ENCODE measurements around the gene ARHGEF19. TPM values are rescaled to one million over a fixed set of nuclear protein-coding genes. Genes with fewer than 3 reads are reported as not detected.

ARHGEF19 gene
- total and polyA plus RNA-seq, 8 donors: 5.0 to 17.1 (median 9.7) TPM

DNA sequence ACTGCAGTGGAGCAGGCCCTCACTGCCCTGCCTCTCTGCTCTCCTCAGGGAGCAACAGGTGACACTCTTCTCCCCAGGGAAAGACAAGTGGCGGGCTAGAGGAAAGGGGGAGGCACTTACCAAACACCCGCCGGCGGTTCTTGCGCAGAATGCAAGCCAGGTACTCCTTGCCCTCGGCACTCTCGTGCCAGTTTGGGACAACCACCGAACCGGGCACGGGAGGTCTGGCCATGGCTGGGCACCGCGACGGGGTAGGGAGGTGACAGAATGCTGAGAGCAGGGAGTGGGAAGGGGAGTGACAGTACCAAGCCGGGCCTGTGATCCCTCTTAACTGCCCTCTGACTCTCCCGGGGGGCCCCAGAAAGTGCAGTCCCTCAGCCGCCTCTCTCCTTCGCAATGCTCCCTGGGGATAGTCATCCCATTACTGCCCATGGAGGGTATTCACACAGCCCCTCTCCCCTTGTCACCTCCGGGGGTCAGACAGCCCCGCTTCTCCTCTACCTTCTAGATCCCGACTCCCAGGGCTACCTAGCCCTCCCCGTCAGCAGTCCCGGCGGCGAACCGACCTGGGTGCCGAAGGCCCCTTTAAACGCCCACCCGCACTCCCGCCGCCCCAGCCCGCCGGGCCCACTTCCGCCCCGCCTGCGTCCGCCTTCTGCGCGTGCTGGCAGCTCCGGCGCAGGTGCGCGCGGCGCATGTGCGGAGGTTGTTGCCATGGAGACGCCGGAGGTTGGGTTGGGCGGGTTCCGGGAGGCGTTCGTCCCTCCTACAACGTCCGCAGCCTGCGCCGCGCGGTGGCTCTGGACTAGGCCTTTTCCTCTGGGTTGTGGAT lies 24.3 kb upstream of the ARHGEF19 start, which contains the start of gene CPLANE2:
CPLANE2 (minus strand) TSS at position 673 of the 832 bp plus-strand sequence; CDS start at position 232, 441 bp downstream.
- intact Hi-C loops (cut with DNase I): no loop called here
- DNase-seq: peak; percentile 95 to 99 (median 97)
- Histone ChIP-seq H3K4me1 (peaks cover 0 to 15% (median 12%) of the 10 kb centered on the region in 3 donors), H3K36me3 (no peaks in the 10 kb centered on the region), H3K27me3 (no peaks in the 10 kb centered on the region), H3K9me3 (no peaks in the 10 kb centered on the region), H3K27ac (peak within 1 kb of the TSS; percentile 68 to 92 (median 90)), H3K4me3 (peak within 1 kb of the TSS; percentile 51 to 69 (median 62))
- WGBS, 2 donors: 0 to 1% methylated on average over 53 to 57 of the region's 57 CpGs
- no peak for FAIRE-seq
- ATAC-seq: peak; percentile 94 to 97 (median 97)
- TF ChIP-seq, protein P1, sequence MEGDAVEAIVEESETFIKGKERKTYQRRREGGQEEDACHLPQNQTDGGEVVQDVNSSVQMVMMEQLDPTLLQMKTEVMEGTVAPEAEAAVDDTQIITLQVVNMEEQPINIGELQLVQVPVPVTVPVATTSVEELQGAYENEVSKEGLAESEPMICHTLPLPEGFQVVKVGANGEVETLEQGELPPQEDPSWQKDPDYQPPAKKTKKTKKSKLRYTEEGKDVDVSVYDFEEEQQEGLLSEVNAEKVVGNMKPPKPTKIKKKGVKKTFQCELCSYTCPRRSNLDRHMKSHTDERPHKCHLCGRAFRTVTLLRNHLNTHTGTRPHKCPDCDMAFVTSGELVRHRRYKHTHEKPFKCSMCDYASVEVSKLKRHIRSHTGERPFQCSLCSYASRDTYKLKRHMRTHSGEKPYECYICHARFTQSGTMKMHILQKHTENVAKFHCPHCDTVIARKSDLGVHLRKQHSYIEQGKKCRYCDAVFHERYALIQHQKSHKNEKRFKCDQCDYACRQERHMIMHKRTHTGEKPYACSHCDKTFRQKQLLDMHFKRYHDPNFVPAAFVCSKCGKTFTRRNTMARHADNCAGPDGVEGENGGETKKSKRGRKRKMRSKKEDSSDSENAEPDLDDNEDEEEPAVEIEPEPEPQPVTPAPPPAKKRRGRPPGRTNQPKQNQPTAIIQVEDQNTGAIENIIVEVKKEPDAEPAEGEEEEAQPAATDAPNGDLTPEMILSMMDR (IDR thresholded peaks at IDR 0.05): no peak

DNA sequence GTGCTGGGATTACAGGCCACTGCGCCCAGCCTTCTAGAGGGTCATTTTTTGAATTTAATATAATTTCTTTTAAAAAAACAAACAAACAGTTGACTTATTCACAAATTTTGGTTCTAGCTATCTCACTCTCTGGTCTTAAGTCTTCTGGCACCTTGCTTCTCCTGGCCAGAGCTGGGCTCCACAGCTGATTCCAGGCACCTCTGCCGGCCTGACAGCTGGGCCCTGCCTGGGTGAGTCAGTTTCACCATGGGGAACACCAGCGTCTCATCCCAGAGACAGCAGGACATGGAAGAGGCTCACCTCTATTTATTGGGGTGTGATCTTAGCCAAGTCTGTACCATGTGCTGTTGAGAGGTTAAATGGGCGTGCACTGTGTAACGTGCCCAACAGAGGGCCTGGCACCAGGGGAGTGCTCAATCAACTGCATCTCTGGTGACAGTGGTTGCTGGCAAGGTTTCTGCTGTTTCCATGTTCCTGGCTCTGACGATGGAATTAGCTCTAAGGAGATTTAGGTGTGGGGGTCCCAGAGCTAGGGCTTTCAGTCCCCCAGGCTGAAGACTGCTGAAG lies 23.6 kb upstream of the ARHGEF19 start:
- intact Hi-C loops (cut with DNase I): no loop called here
- TF ChIP-seq, protein P1 (IDR thresholded peaks at IDR 0.05): peak in 1 of 4 donors; percentile 14
- DNase-seq (peak in 3 of 6 donors; percentile 41 to 56 (median 56)), FAIRE-seq (no peak), ATAC-seq (peak; percentile 56 to 70 (median 66))
- H3K9me3 ChIP-seq: no peaks in the 10 kb centered on the region
- peak overlapping the region; percentile 68 to 92 (median 90) for H3K27ac ChIP-seq
- peak overlapping the region in 3 of 4 donors; percentile 51 to 69 (median 63) for H3K4me3 ChIP-seq
- H3K27me3 ChIP-seq: no peaks in the 10 kb centered on the region
- peaks cover 0 to 15% (median 12%) of the 10 kb centered on the region in 3 donors for H3K4me1 ChIP-seq
- 28 to 32% methylated on average over 6 of the region's 6 CpGs for WGBS, 2 donors
- H3K36me3 ChIP-seq: no peaks in the 10 kb centered on the region

DNA sequence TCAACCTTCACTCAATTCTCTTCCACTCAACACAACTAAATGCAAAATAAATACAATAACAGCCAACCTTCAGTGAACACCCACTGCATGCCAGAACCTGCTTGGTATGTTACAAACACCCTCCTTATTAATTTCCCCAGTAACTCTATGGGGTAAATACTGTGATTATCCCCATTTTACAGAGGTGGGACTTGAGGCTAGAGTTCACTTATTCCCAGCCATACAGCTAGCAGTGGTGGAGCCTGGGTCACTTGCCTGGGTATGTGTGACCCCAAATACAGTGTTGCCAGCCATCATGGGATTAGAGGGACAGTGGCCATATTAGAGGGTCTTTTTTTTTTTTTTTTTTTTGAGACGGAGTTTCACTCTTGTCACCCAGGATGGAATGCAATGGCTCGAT lies 22.9 kb upstream of the ARHGEF19 start:
- 65 to 89% methylated on average over 1 to 2 of the region's 2 CpGs for WGBS, 2 donors
- FAIRE-seq (no peak), DNase-seq (no peak), ATAC-seq (no peak)
- Histone ChIP-seq H3K9me3 (no peaks in the 10 kb centered on the region), H3K4me1 (peaks cover 0 to 15% (median 12%) of the 10 kb centered on the region in 3 donors), H3K36me3 (no peaks in the 10 kb centered on the region), H3K27me3 (no peaks in the 10 kb centered on the region), H3K4me3 (no peak overlapping the region), H3K27ac (no peak overlapping the region)
- intact Hi-C loops (cut with DNase I): no loop called here
- TF ChIP-seq, protein P1 (IDR thresholded peaks at IDR 0.05): no peak

DNA sequence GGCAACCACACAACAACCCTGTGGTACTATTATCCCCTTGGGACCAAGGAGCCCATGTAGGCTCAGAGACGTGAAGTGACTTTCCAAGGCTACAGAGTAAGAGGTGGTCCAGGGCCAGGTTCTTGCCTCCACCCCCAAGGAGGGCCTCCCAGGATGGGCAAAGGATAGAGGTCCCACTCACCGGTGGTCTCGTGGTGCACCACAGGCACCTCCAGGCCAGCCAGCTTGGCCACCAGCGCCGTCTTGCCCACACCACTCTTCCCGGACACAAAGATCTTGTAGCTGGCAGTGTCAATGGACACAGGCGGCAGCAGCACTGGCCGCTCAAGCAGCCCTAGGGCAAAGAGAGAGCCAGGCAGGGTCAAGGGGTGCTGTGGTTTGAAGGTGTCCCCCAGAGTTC lies 21.0 kb upstream of the ARHGEF19 start:
- Histone ChIP-seq H3K9me3 (no peaks in the 10 kb centered on the region), H3K4me3 (no peak overlapping the region), H3K27ac (no peak overlapping the region), H3K36me3 (no peaks in the 10 kb centered on the region), H3K4me1 (peaks cover 0 to 15% (median 12%) of the 10 kb centered on the region in 3 donors), H3K27me3 (no peaks in the 10 kb centered on the region)
- intact Hi-C loops (cut with DNase I): no loop called here
- TF ChIP-seq, protein P1 (IDR thresholded peaks at IDR 0.05): no peak
- DNase-seq (peak in 1 of 6 donors; percentile 56), FAIRE-seq (no peak), ATAC-seq (no peak)
- WGBS, 2 donors: 98 to 100% methylated on average over 8 of the region's 8 CpGs
